Suprapubic skin (tissue), 4 donors: ENCODE results near the gene ELL.

Source experiments
- POLR2A ChIP-seq, 2 donors: fragments of 450-650 bp; IDR thresholded peaks; one replicate each; pipeline ENCODE4 v1.6.1; 2017; ENCODE audit warnings: antibody characterized with exemption in 2 of 2, mild to moderate bottlenecking in 2 of 2, moderate library complexity in 2 of 2
- POLR2AphosphoS5 ChIP-seq, 3 donors: sonication (generic); formaldehyde crosslinking; IDR thresholded peaks; one replicate each; pipeline ENCODE4 v1.6.1; 2017; ENCODE audit warnings: antibody characterized with exemption in 3 of 3
- TF ChIP-seq, protein P1 (sequence below), 2 donors: fragments of 200-600 bp in 1 of 2; fragments of 450-650 bp in 1 of 2; sonication (generic) in 1 of 2; IDR thresholded peaks; one replicate each; pipeline ENCODE4 v1.5.1; 2016 to 2019; ENCODE audit warnings: antibody characterized with exemption in 2 of 2, mild to moderate bottlenecking in 1 of 2, moderate library complexity in 1 of 2

- TF ChIP-seq, protein P1, sequence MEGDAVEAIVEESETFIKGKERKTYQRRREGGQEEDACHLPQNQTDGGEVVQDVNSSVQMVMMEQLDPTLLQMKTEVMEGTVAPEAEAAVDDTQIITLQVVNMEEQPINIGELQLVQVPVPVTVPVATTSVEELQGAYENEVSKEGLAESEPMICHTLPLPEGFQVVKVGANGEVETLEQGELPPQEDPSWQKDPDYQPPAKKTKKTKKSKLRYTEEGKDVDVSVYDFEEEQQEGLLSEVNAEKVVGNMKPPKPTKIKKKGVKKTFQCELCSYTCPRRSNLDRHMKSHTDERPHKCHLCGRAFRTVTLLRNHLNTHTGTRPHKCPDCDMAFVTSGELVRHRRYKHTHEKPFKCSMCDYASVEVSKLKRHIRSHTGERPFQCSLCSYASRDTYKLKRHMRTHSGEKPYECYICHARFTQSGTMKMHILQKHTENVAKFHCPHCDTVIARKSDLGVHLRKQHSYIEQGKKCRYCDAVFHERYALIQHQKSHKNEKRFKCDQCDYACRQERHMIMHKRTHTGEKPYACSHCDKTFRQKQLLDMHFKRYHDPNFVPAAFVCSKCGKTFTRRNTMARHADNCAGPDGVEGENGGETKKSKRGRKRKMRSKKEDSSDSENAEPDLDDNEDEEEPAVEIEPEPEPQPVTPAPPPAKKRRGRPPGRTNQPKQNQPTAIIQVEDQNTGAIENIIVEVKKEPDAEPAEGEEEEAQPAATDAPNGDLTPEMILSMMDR (IDR thresholded peaks at IDR 0.05): no peak
- TF ChIP-seq POLR2AphosphoS5 (IDR thresholded peaks at IDR 0.05) (no peak), POLR2A (IDR thresholded peaks at IDR 0.05) (no peak)
Measured at GRCh38 chr19:18424890-18425514, 96.9 kb downstream of the ELL start.
